ENCODE data around the gene HDDC2.

Gene HDDC2, protein sequence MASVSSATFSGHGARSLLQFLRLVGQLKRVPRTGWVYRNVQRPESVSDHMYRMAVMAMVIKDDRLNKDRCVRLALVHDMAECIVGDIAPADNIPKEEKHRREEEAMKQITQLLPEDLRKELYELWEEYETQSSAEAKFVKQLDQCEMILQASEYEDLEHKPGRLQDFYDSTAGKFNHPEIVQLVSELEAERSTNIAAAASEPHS

GRCh38 chr6:125301435-125302391, at the start of gene HDDC2:
TSS of gene HDDC2 (minus strand) at chr6:125301967. CDS start at chr6:125301932, 35 bp downstream.
- DNase-seq = peak; percentile 49

DNA sequence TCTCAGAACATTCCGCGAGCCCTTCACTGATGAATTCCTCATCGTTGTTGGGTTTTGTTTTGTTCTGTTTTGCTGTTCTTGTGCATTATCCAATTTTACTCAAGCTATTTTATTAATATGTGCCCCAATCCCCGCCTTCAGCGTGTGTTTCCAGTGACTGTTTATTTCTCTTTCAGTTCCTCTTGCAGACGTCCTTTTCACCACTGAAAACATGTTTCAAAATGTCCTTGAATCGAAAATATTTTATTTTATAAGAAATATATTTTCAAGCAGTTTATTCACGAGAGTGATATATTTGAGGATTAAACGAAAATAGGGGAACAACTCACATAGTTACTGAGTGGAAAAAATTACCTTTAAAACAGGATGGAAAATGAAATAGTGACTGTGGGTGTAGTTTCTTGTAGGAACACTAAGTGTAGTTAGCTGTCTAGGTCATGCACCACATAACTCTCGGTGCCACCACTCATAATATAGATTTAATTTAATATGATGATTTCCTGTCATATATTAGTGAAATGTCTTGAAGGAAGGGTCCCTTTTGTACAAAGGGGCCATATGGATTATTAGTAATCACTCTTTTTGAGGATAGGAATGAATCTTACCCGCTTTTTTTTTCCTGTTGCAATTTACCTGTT, 45.3 kb upstream of the HDDC2 start:
- peak; percentile 63 for DNase-seq

GRCh38 chr6:125346201-125346925, 44.6 kb upstream of the HDDC2 start:
- DNase-seq = no peak

DNA sequence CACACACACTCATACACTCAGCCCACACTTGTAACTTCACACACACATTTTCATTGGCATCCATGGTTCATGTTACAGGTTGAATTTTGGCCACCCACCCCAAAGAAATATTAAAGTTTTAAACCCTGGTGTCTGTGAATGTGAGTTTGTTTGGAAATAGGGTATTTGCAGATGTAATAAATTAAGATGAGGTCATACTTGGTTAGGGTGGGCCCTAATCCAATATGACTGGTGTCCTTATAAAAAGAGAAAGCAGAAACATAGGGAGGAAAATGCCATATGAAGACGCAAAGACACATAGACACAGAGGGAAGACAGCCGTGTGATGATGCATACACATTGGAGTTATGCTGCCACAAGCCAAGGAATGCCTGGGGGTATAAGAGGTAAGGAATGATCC, 39.7 kb upstream of the HDDC2 start:
- no peak for DNase-seq

- DNase-seq = no peak
These were observed 39.2 kb upstream of the HDDC2 start for GRCh38 chr6:125340991-125341390.

DNA sequence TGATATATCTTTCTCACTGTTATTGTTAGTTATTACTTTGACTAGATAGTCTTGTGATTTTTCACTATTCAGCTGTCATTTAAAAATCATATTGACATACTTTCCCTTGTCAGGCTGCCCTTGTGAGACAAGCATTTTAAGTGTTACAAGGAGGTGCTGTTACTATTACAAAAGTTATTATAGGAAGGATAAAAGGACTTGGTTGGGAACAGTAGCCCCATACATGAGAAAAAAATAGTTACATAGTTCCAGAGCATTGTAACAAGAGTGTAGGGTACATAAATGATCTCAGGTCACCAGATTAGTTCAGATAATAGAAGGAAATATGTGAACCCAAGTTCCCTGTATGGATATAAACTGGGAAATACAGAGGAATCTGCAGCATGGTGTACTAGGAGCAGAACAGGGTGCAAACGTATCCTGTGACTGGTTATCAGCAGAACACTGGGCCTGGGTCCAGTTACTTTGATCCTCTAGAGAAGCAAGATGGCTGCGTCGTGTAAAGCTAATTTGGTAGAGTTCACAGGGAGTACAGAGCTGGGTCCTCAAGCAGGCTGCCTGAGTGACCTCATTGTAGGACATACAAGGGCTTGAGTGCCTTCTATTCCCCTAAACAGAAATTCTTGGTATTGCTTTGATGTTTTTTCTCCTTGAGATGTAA, 38.5 kb upstream of the HDDC2 start:
- no peak for DNase-seq

DNA sequence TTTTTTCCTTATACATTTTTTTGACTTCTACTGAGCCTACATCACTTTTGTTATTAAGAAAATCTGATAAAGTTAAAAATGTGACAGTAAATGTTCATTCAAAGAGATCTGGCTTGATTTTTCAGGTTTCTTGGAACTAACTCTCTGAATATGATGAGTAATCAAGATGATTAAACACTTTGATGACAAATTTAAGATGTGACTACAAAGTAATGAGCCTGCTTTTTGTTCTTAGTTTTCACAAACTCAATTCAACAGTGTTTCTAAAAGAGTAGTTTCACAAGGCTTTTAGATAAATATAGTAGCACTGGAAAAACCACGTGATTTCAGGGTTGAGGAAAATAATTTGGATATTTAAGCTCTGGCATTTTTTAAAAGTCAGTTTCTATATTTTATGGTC, 37.9 kb upstream of the HDDC2 start:
- no peak for DNase-seq

- DNase-seq = no peak
These were observed 36.6 kb upstream of the HDDC2 start for GRCh38 chr6:125338381-125338780.

- DNase-seq = no peak
These were observed 35.9 kb upstream of the HDDC2 start for GRCh38 chr6:125337706-125338105.

DNA sequence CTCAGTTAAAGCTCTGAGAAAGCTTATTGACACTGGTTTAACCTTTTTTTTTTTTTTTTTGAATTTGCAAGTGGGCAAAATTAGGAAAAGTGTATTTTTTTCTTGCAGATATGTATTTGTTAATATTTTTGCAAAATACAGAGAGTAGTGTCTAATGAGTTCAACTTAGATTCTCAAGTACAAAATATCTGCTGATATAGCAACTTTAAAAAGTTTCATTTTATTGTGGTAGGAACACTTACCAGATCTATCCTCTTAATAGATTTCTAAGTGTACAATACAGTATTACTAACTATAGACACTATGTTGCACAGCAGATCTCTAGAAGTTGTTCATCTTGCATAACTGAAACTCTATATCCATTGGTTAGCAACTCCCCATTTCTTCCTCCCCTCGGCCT, 30.9 kb upstream of the HDDC2 start:
- DNase-seq = no peak

DNA sequence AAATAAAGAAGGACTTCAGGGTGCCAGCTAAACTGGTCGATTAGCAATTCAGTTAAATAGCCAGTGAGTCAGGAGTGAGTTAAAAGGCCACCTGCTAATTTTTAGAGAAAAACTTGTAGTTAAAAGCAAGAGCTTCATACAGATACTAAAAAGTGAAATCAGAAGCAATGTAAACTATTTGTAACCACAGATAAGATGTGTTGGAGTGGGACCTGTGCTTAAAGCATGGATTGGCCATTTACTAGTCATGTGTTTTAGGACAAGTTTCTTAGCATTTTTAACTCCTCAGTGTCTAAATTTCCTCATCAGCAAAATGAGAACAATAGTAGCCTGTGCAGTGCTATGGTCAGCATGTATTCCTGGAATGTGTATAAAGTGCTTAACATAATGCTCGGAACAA, 23.8 kb upstream of the HDDC2 start:
- DNase-seq = no peak

- DNase-seq = no peak
These were observed 21.6 kb upstream of the HDDC2 start for GRCh38 chr6:125323376-125323775.

- no peak for DNase-seq
These were observed 14.9 kb upstream of the HDDC2 start for GRCh38 chr6:125316621-125317020.

DNA sequence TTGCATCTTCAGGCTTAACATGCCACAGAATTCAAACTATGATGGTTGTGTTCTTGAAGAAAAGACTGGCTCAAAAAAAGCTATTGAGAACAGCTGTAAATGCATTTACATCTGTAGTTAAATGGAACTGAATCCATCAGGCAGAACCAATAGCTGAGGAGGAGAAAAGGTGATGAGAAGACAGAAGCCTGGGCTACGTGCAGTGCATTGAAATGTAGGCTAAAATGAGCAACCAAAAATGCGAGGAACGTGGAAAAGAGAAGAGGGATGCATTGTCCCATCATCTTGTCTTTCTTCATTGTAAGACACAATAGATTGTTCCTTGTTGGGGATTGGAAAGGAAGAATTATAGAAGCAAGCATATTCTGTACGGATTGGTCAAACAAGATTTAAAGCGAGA, 13.8 kb upstream of the HDDC2 start:
- no peak for DNase-seq

DNA sequence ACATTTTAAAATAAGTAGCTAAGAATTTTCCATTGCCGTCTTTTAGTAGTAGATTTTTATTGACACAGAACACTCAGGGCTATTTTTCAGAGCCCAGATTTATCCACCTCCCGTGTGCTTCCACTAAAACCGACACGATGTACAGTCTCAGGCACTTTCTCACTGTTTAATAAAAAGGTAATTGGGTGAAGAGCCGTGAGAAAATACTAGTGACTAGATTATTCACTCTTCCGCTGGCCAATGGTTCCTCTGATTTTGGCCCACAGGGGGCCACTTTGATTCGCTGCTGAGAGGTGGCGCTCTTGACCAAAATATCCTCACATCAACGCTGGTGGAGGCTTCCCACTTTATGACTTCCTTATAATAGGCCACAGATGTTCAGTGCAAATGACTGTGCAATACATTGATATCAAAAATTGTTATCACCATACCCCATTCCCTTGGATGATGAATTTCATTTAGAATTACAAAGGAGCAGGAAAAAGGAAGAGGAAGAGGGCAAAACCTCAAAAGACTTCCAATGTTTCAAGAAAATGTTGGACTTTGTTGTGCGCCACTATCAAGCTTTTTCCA, 12.3 kb upstream of the HDDC2 start:
- DNase-seq = peak; percentile 61

GRCh38 chr6:125312950-125313349, 11.2 kb upstream of the HDDC2 start:
- DNase-seq = no peak

DNA sequence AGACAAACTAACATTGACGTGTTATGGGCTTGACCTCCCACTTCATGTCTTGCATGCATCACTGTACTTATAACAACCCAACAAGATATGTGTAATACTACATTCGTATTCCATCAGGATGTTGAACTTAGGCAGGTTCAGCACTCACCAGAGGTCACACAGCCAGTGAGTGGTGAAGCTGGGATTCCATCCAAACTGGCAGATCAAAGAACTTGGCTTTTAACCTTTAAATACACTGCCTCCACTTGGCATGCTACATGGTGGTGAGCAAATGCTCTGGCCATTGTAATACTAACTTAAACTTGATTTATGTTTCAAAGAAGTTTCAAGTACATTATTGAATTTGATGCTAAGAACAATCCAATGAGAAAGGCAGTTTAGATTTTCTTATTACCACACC, 10.7 kb upstream of the HDDC2 start:
- no peak for DNase-seq

- peak; percentile 34 for DNase-seq
These were observed 9.4 kb upstream of the HDDC2 start for GRCh38 chr6:125310994-125311649.

- DNase-seq = no peak
These were observed 6.3 kb upstream of the HDDC2 start for GRCh38 chr6:125307964-125308615.

DNA sequence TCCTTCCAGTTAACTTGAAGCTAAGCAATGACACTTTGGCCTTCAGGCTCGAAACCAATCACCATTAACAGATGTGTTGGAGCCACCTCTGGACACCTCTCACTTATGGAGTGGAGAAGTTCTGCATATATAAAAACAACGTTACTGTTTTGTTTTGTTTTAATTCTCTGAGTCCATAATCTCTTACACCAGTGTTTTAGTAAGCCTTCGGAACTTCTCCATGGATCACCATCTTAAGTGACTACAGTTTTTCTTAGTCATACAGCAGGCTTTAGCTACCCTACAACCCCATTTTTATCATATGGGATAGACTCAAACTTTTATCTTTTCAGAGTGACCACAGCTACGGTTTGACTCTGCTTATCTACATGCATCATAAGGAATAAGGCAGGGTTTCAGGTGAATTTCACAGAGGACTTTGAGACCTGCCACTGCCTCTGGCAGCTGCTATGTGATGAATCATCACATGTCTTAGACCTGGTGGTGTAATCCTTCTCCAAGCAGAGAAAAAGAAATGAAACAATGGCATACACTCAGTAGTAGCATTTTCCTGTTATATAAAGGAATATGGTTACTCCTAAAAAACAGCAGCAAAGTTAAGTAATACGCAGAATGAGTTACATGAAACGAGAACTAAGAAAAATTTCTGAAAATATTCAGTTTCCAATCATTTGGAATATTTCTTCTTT, 5.5 kb upstream of the HDDC2 start:
- peak; percentile 19 for DNase-seq
